Measurements from ENCODE around the gene GALNT17.

GALNT17 gene

DNA sequence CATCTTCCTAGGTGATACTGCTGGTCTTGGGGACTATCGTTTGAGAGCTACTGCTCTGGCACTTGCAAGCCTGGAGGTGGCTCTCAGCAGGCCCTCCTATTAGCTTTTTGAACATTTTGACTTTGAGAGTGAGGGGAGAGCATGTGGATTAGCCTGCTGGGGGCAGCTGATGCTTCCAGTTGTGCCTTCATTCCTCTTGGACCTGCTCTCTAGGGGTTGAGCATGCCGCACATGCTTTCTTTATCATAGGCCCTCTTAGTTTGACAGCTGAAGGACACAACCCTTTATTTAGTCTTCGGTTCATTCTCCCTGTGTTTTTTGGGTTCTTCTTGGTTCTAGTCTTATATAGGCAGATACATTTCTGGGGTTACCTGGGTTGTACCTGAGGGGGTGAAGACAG is 132.1 kb downstream of the GALNT17 start:
- Histone ChIP-seq H3K9ac (ENCODE audit: low read depth, low read length, poor library complexity, severe bottlenecking) (no peak overlapping the region), H3K9me2 (replicated peaks; ENCODE audit: low read depth, low read length) (no peaks in the 10 kb centered on the region), H3K36me3 (ENCODE audit: insufficient read depth, low read length) (no peaks in the 10 kb centered on the region), H3K4me3 (ENCODE audit: low read length, poor library complexity, severe bottlenecking) (no peak overlapping the region), H2AFZ (ENCODE audit: low read length) (no peak overlapping the region), H3K9me3 (ENCODE audit: insufficient read depth, low read depth, low read length) (0 out of 2 replicates have a peak, but pooled peaks cover 4% of the 10 kb centered on the region), H3K79me2 (ENCODE audit: insufficient read depth, low read length) (no peaks in the 10 kb centered on the region), H3K4me1 (ENCODE audit: insufficient read depth, low read length, poor library complexity, severe bottlenecking) (no peaks in the 10 kb centered on the region), H3K27me3 (ENCODE audit: insufficient read depth, low read length, poor library complexity, severe bottlenecking) (no peaks in the 10 kb centered on the region), H3K4me2 (ENCODE audit: low read depth, low read length, poor library complexity, severe bottlenecking) (no peak overlapping the region), H3F3A (ENCODE audit: low read depth) (no peaks in the 10 kb centered on the region), H4K20me1 (ENCODE audit: insufficient read depth, low read length, poor library complexity, severe bottlenecking) (no peaks in the 10 kb centered on the region)
- TF ChIP-seq EZH2phosphoT487 (IDR thresholded peaks at IDR 0.05; ENCODE audit: borderline replicate concordance), result no peak
- TF ChIP-seq, protein P1, sequence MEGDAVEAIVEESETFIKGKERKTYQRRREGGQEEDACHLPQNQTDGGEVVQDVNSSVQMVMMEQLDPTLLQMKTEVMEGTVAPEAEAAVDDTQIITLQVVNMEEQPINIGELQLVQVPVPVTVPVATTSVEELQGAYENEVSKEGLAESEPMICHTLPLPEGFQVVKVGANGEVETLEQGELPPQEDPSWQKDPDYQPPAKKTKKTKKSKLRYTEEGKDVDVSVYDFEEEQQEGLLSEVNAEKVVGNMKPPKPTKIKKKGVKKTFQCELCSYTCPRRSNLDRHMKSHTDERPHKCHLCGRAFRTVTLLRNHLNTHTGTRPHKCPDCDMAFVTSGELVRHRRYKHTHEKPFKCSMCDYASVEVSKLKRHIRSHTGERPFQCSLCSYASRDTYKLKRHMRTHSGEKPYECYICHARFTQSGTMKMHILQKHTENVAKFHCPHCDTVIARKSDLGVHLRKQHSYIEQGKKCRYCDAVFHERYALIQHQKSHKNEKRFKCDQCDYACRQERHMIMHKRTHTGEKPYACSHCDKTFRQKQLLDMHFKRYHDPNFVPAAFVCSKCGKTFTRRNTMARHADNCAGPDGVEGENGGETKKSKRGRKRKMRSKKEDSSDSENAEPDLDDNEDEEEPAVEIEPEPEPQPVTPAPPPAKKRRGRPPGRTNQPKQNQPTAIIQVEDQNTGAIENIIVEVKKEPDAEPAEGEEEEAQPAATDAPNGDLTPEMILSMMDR (conservative IDR thresholded peaks at IDR 0.05; ENCODE audit: low read length), result no peak

DNA sequence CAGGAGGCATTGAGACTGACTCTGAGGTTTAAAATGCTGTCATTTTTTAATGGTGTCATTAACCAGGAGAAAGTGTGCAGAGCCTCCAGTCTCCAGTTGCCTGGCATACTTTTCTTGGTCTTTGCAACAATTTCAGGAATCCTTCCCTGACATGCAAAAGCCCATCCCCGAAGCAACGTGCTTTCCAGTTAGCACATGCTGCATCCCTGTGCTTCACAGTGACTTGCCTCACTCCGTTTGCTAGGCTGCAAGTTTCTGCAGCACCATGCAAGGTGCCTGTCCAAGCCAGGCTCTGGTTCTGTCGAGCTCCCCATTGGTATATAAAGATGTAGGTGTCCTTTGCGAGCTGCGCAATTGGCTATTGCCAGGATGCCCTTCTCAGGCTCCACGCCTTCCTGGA is 135.0 kb downstream of the GALNT17 start:
- TF ChIP-seq, protein P1 (conservative IDR thresholded peaks at IDR 0.05; ENCODE audit: low read length), result no peak
- TF ChIP-seq EZH2phosphoT487 (IDR thresholded peaks at IDR 0.05; ENCODE audit: borderline replicate concordance), result no peak
- no peak overlapping the region for H3K9ac ChIP-seq (ENCODE audit: low read depth, low read length, poor library complexity, severe bottlenecking)
- H3K36me3 ChIP-seq (ENCODE audit: insufficient read depth, low read length), result no peaks in the 10 kb centered on the region
- no peak overlapping the region for H3K4me2 ChIP-seq (ENCODE audit: low read depth, low read length, poor library complexity, severe bottlenecking)
- H4K20me1 ChIP-seq (ENCODE audit: insufficient read depth, low read length, poor library complexity, severe bottlenecking), result no peaks in the 10 kb centered on the region
- no peak overlapping the region for H3K4me3 ChIP-seq (ENCODE audit: low read length, poor library complexity, severe bottlenecking)
- H3K9me2 ChIP-seq (replicated peaks; ENCODE audit: low read depth, low read length), result no peaks in the 10 kb centered on the region
- no peaks in the 10 kb centered on the region for H3K79me2 ChIP-seq (ENCODE audit: insufficient read depth, low read length)
- H2AFZ ChIP-seq (ENCODE audit: low read length), result no peak overlapping the region
- no peaks in the 10 kb centered on the region for H3F3A ChIP-seq (ENCODE audit: low read depth)
- no peaks in the 10 kb centered on the region for H3K4me1 ChIP-seq (ENCODE audit: insufficient read depth, low read length, poor library complexity, severe bottlenecking)
- H3K27me3 ChIP-seq (ENCODE audit: insufficient read depth, low read length, poor library complexity, severe bottlenecking), result no peaks in the 10 kb centered on the region
- 0 out of 2 replicates have a peak, but pooled peaks cover 4% of the 10 kb centered on the region for H3K9me3 ChIP-seq (ENCODE audit: insufficient read depth, low read depth, low read length)

DNA sequence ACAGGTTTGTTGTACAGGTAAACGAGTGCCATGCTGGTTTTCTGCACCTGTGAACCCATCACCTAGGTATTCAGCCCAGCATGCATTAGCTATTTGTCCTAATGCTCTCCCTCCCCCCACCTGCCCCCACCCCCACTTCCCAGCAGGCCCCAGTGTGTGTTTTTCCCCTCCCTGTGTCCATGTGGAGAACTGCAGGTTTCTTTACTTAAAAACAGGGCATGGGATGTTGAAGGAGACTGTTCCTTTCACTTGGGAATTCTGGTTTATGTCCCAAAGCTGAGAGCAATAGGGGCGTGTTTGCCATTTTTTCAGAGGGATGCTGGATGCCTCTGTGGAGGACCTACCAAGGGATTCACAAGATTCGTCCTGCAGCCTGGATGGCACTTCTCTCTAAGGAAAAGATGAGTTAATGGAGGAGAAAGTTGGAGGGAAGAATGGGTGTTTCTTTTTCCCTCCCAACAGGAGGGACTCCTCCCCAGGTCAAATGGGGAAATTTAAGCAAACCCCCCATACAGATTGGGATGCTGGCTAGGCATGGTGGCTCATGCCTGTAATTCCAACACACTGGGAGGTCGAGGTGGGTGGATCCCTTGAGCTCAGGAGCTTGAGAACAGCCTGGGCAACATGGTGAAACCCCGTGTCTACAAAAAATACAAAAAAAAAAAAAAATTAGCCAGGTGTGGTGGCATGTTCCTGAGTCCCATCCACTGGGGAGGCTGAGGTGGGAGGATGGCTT is 136.0 kb downstream of the GALNT17 start:
- Histone ChIP-seq H3K4me1 (ENCODE audit: insufficient read depth, low read length, poor library complexity, severe bottlenecking) (no peaks in the 10 kb centered on the region), H3K4me3 (ENCODE audit: low read length, poor library complexity, severe bottlenecking) (no peak overlapping the region), H3K36me3 (ENCODE audit: insufficient read depth, low read length) (no peaks in the 10 kb centered on the region), H3K27me3 (ENCODE audit: insufficient read depth, low read length, poor library complexity, severe bottlenecking) (no peaks in the 10 kb centered on the region), H3K79me2 (ENCODE audit: insufficient read depth, low read length) (no peaks in the 10 kb centered on the region), H3K4me2 (ENCODE audit: low read depth, low read length, poor library complexity, severe bottlenecking) (no peak overlapping the region), H3K9me3 (ENCODE audit: insufficient read depth, low read depth, low read length) (0 out of 2 replicates have a peak, but pooled peaks cover 4% of the 10 kb centered on the region), H3K9me2 (replicated peaks; ENCODE audit: low read depth, low read length) (no peaks in the 10 kb centered on the region), H3K9ac (ENCODE audit: low read depth, low read length, poor library complexity, severe bottlenecking) (no peak overlapping the region), H2AFZ (ENCODE audit: low read length) (no peak overlapping the region), H4K20me1 (ENCODE audit: insufficient read depth, low read length, poor library complexity, severe bottlenecking) (no peaks in the 10 kb centered on the region), H3F3A (ENCODE audit: low read depth) (no peaks in the 10 kb centered on the region)
- TF ChIP-seq, protein P1 (conservative IDR thresholded peaks at IDR 0.05; ENCODE audit: low read length), result no peak
- no peak for TF ChIP-seq EZH2phosphoT487 (IDR thresholded peaks at IDR 0.05; ENCODE audit: borderline replicate concordance)

All from Loucy (cell line).